ENCODE measurements around the gene FHIT. TPM values are rescaled to one million over a fixed set of nuclear protein-coding genes. Genes with fewer than 3 reads are reported as not detected.

FHIT gene
- total RNA-seq, 2 experiments from 2014 or later: 7.6 to 7.9 TPM

- no peak overlapping the region for H3K27ac Mint-ChIP-seq
- intact Hi-C loops (cut with micrococcal nuclease): no loop called here
Measured at GRCh38 chr3:60758171-60758570, 493.1 kb downstream of the FHIT start.

GRCh38 chr3:60757724-60758123 is 493.5 kb downstream of the FHIT start:
- Mint-ChIP-seq H3K4me3 (no peak overlapping the region), H3K27me3 (no peaks in the 10 kb centered on the region), H3K36me3 (ENCODE audit: low read depth) (no peaks in the 10 kb centered on the region), H3K9me3 (no peaks in the 10 kb centered on the region), H3K27ac (no peak overlapping the region), H3K4me1 (ENCODE audit: low read depth) (no peaks in the 10 kb centered on the region)
- CTCF ChIA-PET: interaction anchor here (0.6 kb wide), 1 partner anchor 1345 kb away, joined by 4 read pairs; no protein-coding TSS in a partner anchor
- POLR2A ChIA-PET: no interaction called here
- TF ChIP-seq CTCF (IDR thresholded peaks at IDR 0.05): no peak
- ATAC-seq (no peak), DNase-seq (no peak)
- intact Hi-C loops (cut with micrococcal nuclease): no loop called here

More at GRCh38 chr3:60758171-60758570, 493.1 kb downstream of the FHIT start:
- DNase-seq: no peak
- Mint-ChIP-seq H3K36me3 (ENCODE audit: low read depth) (no peaks in the 10 kb centered on the region), H3K4me1 (ENCODE audit: low read depth) (no peaks in the 10 kb centered on the region), H3K9me3 (no peaks in the 10 kb centered on the region), H3K27me3 (no peaks in the 10 kb centered on the region), H3K4me3 (no peak overlapping the region)
- no peak for TF ChIP-seq CTCF (IDR thresholded peaks at IDR 0.05)
- ChIA-PET POLR2A (no interaction called here), CTCF (no interaction called here)
- no peak for ATAC-seq

- ChIA-PET POLR2A (no interaction called here), CTCF (no interaction called here)
- no peak for TF ChIP-seq CTCF (IDR thresholded peaks at IDR 0.05)
- H3K4me3 Mint-ChIP-seq: no peak overlapping the region
- no peaks in the 10 kb centered on the region for H3K4me1 Mint-ChIP-seq (ENCODE audit: low read depth)
- intact Hi-C loops (cut with micrococcal nuclease): no loop called here
- no peak for DNase-seq
- ATAC-seq: no peak
- no peaks in the 10 kb centered on the region for H3K9me3 Mint-ChIP-seq
- H3K36me3 Mint-ChIP-seq (ENCODE audit: low read depth): no peaks in the 10 kb centered on the region
- no peak overlapping the region for H3K27ac Mint-ChIP-seq
- no peaks in the 10 kb centered on the region for H3K27me3 Mint-ChIP-seq
Measured at GRCh38 chr3:60756241-60757030, 494.8 kb downstream of the FHIT start.

- intact Hi-C loops (cut with micrococcal nuclease): no loop called here
- ATAC-seq (no peak), DNase-seq (no peak)
- POLR2A ChIA-PET: no interaction called here
- H3K4me1 Mint-ChIP-seq (ENCODE audit: low read depth): no peaks in the 10 kb centered on the region
- H3K27ac Mint-ChIP-seq: no peak overlapping the region
- H3K36me3 Mint-ChIP-seq (ENCODE audit: low read depth): no peaks in the 10 kb centered on the region
- TF ChIP-seq CTCF (IDR thresholded peaks at IDR 0.05): no peak
- H3K9me3 Mint-ChIP-seq: peaks cover 8% of the 10 kb centered on the region
- H3K27me3 Mint-ChIP-seq: no peaks in the 10 kb centered on the region
- CTCF ChIA-PET: no interaction called here
- no peak overlapping the region for H3K4me3 Mint-ChIP-seq
Measured at GRCh38 chr3:60755094-60755493, 496.2 kb downstream of the FHIT start.

GRCh38 chr3:60754617-60755016 is 496.6 kb downstream of the FHIT start:
- DNase-seq: no peak
- no peak for ATAC-seq
- CTCF ChIA-PET: no interaction called here
- POLR2A ChIA-PET: no interaction called here
- Mint-ChIP-seq H3K4me3 (no peak overlapping the region), H3K27ac (no peak overlapping the region), H3K27me3 (no peaks in the 10 kb centered on the region), H3K36me3 (ENCODE audit: low read depth) (no peaks in the 10 kb centered on the region), H3K4me1 (ENCODE audit: low read depth) (no peaks in the 10 kb centered on the region), H3K9me3 (peaks cover 12% of the 10 kb centered on the region)
- no peak for TF ChIP-seq CTCF (IDR thresholded peaks at IDR 0.05)
- intact Hi-C loops (cut with micrococcal nuclease): no loop called here

Measured in activated CD8-positive, alpha-beta T cell treated with anti-CD3 and anti-CD28 coated beads for 36 hours (primary cell).